GM18951 (cell line): ENCODE measurements around the gene SLC44A4.
"Not testable (repeated sequence)": the region's sequence is repeated elsewhere in the genome, so short reads cannot be mapped to it uniquely, and the experiment has no call there.

ENCODE experiments used
- POLR2A ChIP-seq: IDR thresholded peaks from 4 replicates; pipeline ENCODE4 v1.6.1; 2011; ENCODE audit warnings: mild to moderate bottlenecking; ENCODE audit not compliant: insufficient read length, insufficient read depth; ENCODE audit errors: extremely low read depth
- in situ Hi-C: fragments of 300-500 bp; cut with MboI; formaldehyde crosslinking; loops from one replicate; pipeline ENCODE4 v1.12.0; 2022; ENCODE audit warnings: low sequenced_read_pairs, mixed read lengths, inconsistent platforms; ENCODE audit not compliant: unreplicated experiment

SLC44A4 gene

DNA sequence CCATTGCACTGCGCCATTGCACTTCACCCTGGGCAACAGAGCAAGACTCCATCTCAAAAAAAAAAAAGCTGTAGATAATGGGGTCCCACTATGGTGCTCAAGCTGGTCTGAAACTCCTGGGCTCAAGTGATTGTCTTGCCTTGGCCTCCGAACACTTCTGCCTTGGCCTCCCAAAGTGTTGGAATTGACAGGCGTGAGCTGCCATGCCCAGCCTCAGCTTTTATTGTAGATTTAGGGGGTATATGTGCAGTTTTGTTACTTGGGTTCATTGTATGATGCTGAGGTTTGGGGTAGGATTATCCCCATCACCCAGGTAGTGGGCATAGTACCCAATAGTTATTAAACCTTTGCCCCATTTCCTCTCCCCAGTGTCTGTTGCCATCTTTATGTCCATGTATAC is 39.8 kb downstream of the SLC44A4 start:
- in situ Hi-C loops = no loop called here
- peak; percentile 19 for TF ChIP-seq POLR2A

DNA sequence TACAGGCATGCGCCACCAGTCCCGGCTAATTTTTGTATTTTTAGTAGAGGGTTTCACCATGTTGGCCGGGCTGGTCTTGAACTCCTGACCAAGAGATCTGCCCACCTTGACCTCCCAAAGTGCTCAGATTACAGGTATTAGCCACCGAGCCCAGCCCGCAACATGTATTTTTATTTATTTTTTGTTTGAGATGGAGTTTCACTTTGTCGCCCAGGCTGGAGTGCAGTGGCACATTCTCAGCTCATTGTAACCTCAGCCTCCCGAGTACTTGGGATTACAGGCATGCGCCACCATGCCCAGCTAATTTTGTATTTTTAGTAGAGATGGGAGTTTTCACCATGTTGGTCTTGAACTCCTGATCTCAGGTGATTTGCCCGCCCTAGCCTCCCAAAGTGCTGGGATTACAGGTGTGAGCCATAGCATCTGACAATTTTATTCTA is 40.7 kb downstream of the SLC44A4 start:
- in situ Hi-C loops = not testable (repeated sequence)

DNA sequence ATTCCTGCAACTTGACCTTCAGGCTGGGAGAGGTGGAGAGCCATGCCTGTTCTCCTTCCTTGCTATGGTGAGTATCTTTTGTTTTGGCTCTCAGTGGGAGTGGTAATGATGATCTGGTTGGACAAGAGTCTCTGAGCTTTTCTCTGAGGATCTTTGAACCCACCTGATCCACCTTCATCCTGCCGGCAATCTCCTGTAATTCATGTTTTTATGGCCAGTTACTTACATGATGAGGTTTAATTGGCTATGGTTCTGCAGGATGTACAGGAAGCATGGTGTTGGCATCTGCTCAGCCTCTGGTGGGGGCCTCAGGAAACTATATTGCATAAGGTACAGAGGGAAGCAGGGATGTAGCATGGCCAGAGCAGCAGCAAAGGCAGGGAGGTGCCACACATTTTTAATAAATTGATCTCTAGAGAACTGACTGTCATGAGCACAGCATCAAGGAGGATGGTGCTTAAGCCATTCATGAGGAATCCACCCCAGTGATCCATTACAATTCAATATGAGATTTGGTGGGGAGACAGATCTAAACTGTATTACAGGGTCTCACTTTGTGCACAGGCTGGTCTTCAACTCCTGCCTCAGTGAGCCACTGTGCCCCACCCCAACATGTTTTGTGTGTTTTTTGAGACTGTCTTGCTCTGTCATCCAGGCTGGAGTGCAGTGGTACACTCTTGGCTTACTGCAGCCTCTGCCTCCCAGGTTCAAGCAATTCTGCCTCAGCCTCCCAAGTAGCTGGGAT is 41.3 kb downstream of the SLC44A4 start:
- in situ Hi-C loops = no loop called here
- TF ChIP-seq POLR2A = peak; percentile 19

DNA sequence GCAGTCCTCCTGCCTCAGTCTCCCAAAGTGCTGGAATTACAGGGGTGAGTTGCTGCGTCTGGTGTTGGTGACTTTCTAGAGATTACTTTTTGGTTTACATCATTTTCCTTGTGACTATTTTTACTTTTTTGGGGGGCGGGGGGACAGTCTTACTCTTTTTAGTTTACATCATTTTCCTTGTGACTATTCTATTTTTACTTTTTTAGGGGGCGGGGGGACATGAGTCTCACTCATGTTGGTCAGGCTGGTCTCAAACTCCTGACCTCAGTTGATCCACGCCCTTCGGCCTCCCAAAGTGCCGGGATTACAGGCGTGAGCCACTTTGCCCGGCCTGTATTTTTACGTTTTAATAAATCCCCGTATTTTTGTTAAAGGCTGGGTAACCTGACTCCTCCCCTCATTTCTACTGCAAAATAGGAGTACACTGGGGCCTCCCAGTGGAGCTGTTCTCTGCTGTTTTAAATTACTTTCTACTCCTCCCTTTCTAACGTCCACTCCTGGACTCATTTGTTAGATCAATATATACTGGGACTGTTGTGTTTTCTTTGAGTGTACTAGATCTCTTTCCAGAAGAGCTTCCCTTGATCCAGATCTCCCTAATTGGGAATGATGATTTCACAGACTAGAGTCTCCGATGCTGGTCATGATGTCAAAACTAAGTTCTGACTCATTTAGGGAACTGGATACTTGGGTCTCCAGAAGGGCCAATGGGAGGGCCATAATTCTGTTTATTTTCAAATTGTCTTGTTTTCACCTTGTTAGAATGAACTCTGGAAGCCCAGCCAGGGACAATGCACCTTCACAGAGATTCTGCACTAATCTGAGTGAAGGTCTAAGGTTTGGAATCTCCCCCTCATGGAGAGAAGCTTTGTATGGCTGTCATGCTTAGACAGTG is 42.1 kb downstream of the SLC44A4 start:
- in situ Hi-C loops = no loop called here
- no peak for TF ChIP-seq POLR2A

DNA sequence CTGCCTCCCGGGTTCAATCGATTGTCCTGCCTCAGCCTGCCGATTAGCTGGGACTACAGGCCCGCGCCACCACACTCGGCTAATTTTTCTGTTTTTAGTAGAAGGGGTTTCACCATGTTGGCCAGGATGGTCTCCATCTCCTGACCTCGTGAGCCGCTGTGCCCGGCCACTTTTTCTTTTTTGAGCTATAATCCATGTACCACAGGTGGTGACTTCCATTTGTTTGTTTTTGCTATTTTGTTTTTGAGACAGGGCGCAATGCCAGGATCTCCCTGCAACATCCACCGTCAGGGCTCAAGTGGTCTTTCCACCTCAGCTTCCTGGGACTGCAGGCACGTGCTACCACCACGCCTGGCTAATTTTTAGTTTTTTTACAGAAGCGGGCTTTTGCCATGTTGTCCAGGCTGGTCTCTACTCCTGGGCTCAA is 42.7 kb downstream of the SLC44A4 start:
- TF ChIP-seq POLR2A = no peak
- in situ Hi-C loops = no loop called here

DNA sequence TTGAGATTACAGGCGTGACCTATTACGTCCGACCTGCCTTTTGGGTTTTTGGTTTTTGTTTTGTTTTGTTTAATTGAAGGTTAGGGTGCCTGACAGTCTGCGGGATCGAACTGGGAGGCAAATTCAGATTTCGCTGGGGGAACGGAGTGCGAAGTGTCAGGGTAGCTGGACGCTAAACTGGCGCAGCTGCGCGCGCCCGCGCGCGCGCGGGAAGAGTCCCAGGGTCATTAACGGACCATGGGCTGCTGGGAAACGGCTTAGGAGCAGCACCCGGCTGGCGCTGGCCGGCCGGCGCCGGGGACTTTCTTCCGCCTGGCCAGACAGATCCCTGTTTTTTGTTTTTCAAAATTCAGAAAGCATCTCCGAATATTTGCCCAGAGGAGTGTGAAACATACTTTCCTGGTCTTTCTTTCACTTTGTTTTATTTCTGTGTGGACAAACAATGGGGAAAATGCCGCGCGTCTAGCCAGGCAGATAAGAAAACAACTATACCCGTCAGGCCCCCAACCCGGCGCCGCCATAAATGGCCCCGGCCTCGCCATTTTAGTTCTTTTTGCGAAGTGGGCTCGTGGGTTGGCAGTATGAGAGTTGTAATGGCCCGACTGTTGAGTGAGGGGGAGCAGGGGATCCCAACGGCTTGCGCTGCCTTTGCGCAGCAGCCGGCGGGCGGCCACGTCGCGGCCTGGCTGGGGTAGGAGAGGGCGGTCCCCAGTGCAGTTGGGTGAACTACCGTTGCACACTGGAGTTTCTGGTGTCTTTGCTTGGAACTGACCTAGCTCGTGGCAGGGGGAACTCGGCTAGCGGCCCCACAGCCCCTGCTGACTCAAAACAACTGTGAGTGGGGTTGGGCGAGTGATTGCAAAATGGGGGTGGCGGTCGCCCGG is 44.2 kb downstream of the SLC44A4 start:
- peak; percentile 99 for TF ChIP-seq POLR2A
- in situ Hi-C loops = no loop called here

DNA sequence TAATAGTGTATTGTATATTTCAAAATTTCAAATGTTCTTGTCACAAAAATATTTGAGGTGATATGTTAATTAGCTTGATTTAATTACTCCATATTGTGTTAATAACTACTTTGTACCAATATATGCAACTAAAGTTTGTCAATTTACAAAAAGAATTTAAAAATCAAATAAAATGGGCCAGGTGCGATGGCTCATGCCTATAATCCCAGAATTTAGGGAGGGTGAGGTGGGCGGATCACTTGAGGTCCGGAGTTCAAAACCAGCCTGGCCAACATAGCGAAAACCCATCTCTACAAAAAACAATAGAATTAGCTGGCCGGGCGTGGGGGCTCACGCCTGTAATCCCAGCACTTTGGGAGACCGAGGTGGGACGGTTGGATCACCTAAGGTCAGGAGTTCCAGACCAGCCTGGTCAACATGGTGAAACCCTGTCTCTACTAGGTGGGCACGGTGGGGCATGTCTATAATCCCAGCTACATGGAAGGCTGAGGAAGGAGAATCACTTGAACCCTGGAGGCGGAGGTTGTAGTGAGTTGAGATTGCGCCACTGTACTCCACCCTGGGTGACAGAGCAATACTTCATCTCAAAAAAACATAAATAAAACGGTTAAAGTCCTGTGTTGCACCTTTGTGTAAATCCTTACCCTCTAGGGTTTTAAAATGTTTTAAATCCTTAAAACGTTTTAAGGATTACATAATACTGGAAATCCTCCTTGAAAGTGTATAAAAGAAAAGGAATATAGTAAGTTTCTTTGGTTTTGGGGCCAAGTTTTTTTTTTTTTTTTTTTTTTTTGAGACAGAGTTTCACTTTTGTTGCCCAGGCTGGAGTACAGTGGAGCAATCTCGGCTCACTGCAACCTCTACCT is 47.2 kb downstream of the SLC44A4 start:
- in situ Hi-C loops = no loop called here
- no peak for TF ChIP-seq POLR2A

DNA sequence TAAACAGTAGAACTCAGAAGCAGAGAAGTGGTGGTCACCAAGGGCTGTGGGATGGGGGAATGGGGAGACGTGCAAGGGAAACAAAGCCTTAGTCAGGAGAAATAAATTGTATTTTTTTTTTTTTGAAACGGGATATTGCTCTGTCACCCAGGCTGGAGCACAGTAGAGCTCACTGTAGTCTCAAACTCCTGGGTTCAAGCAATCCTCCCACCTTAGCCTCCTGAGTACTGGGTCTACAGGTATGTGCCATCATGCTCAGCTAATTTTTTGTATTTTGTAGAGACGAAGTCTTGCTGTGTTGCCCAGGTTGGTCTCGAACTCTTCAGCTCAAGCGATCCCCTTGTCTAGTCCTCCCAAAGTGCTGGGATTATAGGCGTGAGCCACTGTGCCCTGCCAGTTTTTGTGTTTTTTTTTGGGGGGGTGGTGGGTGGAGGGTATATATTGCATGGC is 47.9 kb downstream of the SLC44A4 start:
- in situ Hi-C loops = no loop called here
- TF ChIP-seq POLR2A = no peak

DNA sequence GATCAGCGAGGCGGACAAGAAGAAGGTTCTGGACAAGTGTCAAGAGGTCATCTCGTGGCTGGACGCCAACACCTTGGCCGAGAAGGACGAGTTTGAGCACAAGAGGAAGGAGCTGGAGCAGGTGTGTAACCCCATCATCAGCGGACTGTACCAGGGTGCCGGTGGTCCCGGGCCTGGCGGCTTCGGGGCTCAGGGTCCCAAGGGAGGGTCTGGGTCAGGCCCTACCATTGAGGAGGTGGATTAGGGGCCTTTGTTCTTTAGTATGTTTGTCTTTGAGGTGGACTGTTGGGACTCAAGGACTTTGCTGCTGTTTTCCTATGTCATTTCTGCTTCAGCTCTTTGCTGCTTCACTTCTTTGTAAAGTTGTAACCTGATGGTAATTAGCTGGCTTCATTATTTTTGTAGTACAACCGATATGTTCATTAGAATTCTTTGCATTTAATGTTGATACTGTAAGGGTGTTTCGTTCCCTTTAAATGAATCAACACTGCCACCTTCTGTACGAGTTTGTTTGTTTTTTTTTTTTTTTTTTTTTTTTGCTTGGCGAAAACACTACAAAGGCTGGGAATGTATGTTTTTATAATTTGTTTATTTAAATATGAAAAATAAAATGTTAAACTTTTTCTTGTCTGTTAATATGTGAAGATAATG is 49.0 kb downstream of the SLC44A4 start:
- no peak for TF ChIP-seq POLR2A
- in situ Hi-C loops = no loop called here

DNA sequence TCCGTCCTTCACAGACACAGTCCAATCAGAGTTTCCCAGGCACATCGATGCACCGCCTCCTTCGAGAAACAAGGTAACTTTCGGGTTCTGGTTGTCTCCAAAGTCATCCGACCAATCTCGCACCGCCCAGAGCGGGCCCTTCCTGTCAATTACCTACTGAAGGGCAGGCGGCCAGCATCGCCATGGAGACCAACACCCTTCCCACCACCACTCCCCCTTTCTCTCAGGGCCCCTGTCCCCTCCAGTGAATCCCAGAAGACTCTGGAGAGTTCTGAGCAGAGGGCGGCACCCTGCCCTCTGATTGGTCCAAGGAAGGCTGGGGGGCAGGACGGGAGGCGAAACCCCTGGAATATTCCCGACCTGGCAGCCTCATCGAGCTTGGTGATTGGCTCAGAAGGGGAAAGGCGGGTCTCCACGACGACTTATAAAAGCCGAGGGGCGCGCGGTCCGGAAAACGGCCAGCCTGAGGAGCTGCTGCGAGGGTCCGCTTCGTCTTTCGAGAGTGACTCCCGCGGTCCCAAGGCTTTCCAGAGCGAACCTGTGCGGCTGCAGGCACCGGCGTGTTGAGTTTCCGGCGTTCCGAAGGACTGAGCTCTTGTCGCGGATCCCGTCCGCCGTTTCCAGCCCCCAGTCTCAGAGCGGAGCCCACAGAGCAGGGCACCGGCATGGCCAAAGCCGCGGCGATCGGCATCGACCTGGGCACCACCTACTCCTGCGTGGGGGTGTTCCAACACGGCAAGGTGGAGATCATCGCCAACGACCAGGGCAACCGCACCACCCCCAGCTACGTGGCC is 51.3 kb downstream of the SLC44A4 start, which contains the start of gene HSPA1B:
Gene HSPA1B, plus strand, starts transcription at position 453 of the 794 bp plus-strand sequence. Its CDS starts 213 bp downstream, at position 666.
- in situ Hi-C loops = no loop called here
- peak; percentile 99 for TF ChIP-seq POLR2A

DNA sequence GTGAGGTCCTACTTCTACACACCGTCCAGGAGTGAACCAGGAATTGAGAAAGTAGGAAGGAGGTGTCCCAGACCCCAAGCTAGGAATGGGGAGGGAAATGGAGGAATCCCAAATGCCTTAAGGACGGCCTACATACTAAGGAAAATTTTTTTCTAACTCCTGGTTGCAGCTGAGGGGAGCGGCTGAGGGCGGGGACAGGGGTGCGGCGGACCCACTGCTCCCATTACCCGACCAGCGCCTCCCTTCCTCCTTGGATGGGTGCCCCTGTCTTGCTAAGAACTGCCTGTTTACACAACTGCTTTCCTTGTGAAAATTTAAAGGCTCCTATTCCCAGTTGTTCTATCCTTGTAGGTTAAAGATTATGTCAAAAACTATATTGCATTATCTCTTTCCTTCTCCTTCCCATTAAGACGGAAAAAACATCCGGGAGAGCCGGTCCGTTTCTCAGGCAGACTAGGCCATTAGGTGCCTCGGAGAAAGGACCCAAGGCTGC is 52.0 kb downstream of the SLC44A4 start:
- peak; percentile 57 for TF ChIP-seq POLR2A
- in situ Hi-C loops = no loop called here
